Left ventricle myocardium superior (tissue), 1 donor: Measurements from ENCODE around the gene KIF25. TPM values are rescaled to one million over a fixed set of nuclear protein-coding genes. Genes with fewer than 3 reads are reported as not detected.

Source experiments
- ATAC-seq: fragments of 200-7000 bp; cut with Tn5 transposase; one replicate; pipeline ENCODE4 v1.9.1; 2020; ENCODE audit warnings: mild to moderate bottlenecking, moderate library complexity
- DNase-seq: peaks from one replicate; pipeline ENCODE4 v3.0.0-alpha.2; 2020
- intact Hi-C: fragments of 100-400 bp; cut with micrococcal nuclease; formaldehyde crosslinking; loops from one replicate; pipeline ENCODE4 v1.11.0; 2022
- total RNA-seq: library from RNA; stranded (reverse); fragmentation: NEBNext Ultra II Directional; extraction: Animal tissue kit (Norgen Biotek cat#: 25700); gene quantifications from one replicate; pipeline ENCODE4 v1.2.1, GENCODE V29; 2021
- donor health status: DM: no; HTN: yes; CAD: no; lungs with severe emphysema.

The KIF25 gene
- total RNA-seq, 1 donor from 2014 or later: not detected

GRCh38 chr6:168030218-168030746 is 32.8 kb downstream of the KIF25 start:
- DNase-seq (no peak), ATAC-seq (no peak)
- intact Hi-C loops: no loop called here

- intact Hi-C loops: no loop called here
- no peak for DNase-seq
- ATAC-seq: no peak
Measured at GRCh38 chr6:168030908-168031307, 33.4 kb downstream of the KIF25 start.

GRCh38 chr6:168031411-168031971 is 34.0 kb downstream of the KIF25 start:
- DNase-seq: peak; percentile 68
- ATAC-seq: peak; percentile 48
- intact Hi-C loops: no loop called here

GRCh38 chr6:168032005-168032760 is 34.7 kb downstream of the KIF25 start:
- intact Hi-C loops: no loop called here
- ATAC-seq (peak; percentile 24), DNase-seq (no peak)

GRCh38 chr6:168033791-168034190 is 36.3 kb downstream of the KIF25 start:
- intact Hi-C loops: no loop called here
- no peak for ATAC-seq
- DNase-seq: no peak

GRCh38 chr6:168034537-168034936 is 37.1 kb downstream of the KIF25 start:
- intact Hi-C loops: no loop called here
- DNase-seq: no peak

GRCh38 chr6:168035098-168035660 is 37.7 kb downstream of the KIF25 start:
- ATAC-seq (peak; percentile 71), DNase-seq (peak; percentile 79)
- intact Hi-C loops: no loop called here

More at GRCh38 chr6:168034537-168034936, 37.1 kb downstream of the KIF25 start:
- ATAC-seq: no peak

- intact Hi-C loops: no loop called here
- ATAC-seq: peak; percentile 43
- no peak for DNase-seq
Measured at GRCh38 chr6:168035661-168036545, 38.4 kb downstream of the KIF25 start.

GRCh38 chr6:168037242-168037641 is 39.8 kb downstream of the KIF25 start:
- ATAC-seq (peak; percentile 48), DNase-seq (no peak)
- intact Hi-C loops: no loop called here

GRCh38 chr6:168037856-168038255 is 40.4 kb downstream of the KIF25 start:
- DNase-seq (no peak), ATAC-seq (no peak)
- intact Hi-C loops: no loop called here

- DNase-seq (no peak), ATAC-seq (no peak)
- intact Hi-C loops: no loop called here
Measured at GRCh38 chr6:168038576-168039140, 41.2 kb downstream of the KIF25 start.

GRCh38 chr6:168039301-168039700 is 41.8 kb downstream of the KIF25 start:
- DNase-seq (no peak), ATAC-seq (no peak)
- intact Hi-C loops: no loop called here

GRCh38 chr6:168039849-168040248 is 42.4 kb downstream of the KIF25 start:
- DNase-seq: no peak
- intact Hi-C loops: no loop called here
- ATAC-seq: no peak

GRCh38 chr6:168040856-168041496 is 43.5 kb downstream of the KIF25 start:
- no peak for DNase-seq
- no peak for ATAC-seq
- intact Hi-C loops: no loop called here

- intact Hi-C loops: no loop called here
- ATAC-seq (no peak), DNase-seq (no peak)
Measured at GRCh38 chr6:168041928-168042327, 44.5 kb downstream of the KIF25 start.

GRCh38 chr6:168042426-168043192 is 45.1 kb downstream of the KIF25 start:
- ATAC-seq (no peak), DNase-seq (no peak)
- intact Hi-C loops: no loop called here

GRCh38 chr6:168043193-168043847 is 45.8 kb downstream of the KIF25 start:
- ATAC-seq (no peak), DNase-seq (no peak)
- intact Hi-C loops: no loop called here
